G401.6 (cell line): ENCODE data around the gene CCNI.
"Not testable (repeated sequence)": the region's sequence is repeated elsewhere in the genome, so short reads cannot be mapped to it uniquely, and the experiment has no call there.

Source experiments
- FAIRE-seq: peaks from 2 replicates; lab custom pipeline; 2012; peaks lifted over from hg19 to GRCh38; lab: Jason Lieb, UNC

CCNI gene

DNA sequence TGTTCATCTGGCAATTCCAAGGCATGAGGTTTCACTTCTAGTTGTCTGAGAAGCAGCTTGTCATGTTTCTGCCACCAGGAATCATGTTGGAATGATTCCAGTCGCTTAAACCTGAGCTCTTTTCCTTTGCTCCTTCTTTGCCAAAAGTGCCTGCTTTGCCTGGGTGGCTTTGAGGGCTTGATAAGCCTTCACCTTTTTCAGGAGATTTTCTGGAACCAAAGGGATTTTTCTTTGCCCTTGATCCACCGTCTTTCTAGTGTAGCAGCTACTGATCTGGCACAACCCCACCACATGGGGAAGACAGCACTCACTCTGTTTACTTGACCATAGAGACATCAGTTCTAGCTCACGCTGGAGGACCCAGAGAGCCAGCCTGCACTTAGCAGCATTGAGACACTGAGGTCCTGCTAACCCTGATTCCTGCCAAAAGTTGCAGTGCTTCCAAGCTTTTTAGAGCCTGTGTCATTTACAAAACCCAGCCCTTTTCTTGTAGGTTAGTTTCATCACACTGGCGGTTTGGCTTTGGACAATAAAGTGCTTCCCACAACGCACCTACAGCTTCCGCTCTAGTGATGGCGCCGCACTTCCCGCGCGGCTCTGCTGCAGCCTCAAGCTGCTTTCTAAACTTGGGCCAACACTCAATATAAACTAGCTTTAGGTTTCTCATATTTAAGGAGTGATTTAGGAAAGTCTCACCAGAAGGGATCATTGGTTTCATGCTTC lies 7.3 kb upstream of the CCNI start:
- no peak for FAIRE-seq

DNA sequence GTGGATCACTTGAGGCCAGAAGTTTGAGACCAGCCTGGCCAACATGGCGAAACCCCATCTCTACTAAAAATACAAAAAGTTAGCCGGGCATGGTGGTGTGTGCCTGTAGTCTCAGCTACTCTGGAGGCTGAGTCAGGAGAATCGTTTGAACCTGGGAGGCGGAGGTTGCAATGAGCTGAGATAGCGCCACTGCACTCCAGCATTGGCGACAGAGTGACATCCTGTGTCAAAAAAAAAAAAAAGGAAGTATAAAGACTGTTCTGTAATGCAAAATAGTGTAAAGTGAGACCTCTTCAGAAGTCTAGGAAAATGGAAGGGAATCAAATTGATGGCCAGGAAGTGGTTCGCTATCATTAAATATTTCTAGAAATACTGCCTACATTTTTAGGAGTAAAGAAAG lies 5.0 kb upstream of the CCNI start:
- not testable (repeated sequence) for FAIRE-seq

DNA sequence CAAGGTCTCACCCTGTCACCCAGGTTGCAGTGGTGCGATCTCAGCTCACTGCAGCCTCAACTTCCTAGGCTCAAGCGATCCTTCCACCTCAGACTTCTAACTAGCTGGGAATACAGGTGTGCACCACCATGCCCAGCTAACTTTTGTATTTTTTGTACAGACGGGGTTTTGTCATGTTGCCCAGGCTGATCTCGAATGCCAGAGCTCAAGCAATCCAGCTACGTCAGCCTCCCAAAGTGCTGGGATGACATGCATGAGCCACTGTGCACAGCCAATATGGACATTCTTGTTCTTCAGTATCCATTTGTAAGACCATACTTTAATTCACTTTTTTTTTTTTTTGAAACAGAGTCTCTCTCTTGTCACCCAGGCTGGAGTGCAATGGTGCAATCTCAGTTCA lies 3.5 kb upstream of the CCNI start:
- no peak for FAIRE-seq

DNA sequence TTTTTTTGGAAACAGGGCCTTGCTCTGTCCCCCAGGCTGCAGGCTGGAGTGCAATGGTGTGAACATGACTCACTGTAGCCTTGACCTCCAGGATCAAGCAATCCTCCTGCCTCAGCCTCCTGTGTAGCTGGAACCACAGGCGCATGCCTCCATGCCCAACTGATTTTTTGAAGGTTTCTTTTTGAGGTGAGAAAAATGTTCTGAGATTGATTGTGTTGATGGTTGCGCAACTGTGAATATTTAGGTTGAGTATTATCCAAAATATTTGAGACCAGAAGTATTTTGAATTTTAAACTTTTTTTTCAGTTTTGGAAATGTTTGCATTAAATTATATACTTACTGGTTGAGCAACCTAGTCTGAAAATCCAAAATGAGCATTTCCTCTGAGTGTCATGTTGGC lies 2.6 kb upstream of the CCNI start:
- no peak for FAIRE-seq

DNA sequence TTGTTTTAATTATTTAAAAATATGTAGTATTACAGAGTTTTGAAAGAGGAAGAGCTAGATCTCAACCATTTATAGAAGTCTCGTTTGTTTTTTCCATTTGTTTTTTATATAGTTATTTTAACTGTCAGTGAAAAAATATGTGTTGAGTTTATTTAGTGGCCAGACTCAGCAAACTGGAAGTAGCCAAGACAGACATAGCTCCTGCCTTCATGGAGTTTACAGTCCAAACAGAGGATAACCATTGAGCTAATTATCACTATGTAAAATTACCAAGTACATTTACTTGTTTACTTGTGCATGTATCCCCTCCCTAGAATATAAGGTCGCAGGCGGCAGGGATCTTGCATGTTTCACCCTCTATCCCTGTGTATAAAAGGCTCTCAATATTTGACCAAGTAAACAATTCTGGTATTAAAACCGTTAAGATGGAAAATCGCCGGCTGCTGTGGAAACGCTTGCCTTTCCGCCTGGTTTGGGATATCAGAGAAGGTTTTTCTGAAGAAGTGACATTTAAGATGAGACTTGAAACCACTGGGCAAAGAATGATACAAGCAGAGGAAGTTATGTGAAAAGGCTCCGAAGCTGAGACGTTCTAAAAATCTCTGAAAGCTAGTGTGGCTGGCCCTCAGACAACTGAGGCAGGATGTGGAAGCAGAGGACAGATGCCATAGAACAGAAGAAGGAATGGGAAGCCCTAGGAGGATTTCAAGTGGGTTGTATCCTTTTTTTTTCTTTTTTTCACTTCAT lies 1.3 kb upstream of the CCNI start:
- no peak for FAIRE-seq

DNA sequence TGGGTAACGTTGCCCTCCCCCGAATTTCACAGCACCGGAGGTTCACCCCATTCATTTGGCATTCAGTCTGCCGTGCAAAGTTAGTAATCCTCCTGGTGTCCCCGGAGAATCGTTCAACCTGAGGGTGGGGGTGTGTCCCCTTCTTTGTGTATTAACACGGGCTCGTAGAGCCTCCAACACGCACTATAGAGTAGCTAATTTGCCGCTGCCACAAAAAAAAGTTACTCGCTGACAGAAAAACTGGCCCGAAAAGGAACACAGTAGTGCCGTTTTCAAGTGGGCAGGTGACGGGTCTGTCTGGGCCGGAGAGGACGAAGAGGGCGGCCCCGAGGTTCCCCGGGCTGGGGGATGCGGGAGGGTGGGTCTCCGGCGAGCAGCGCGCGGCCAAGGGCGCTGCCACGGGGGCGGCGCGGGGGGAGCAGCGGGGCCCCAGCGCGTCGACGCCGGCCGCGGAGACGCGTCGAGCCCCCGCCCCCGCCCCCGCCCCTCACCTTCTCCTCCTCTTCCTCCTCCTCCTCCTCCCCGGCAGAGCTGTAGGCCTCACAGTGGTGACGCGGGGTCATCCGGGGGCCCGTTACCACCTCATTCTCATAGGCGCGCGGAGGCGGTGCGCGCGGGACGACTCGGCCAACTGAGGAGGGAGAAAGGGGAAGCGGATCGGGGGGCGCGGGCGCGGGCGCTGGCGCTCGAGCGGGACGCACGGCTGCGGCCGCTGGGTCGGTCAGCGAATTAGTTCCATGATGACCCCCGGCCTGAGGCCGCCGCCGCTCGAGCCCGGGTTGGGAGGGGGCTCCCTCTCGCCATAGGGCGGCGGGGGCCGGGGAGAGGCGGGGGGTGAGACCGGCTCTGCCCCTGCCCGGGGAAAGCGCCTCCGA lies 571 bp downstream of the CCNI start:
- no peak for FAIRE-seq

DNA sequence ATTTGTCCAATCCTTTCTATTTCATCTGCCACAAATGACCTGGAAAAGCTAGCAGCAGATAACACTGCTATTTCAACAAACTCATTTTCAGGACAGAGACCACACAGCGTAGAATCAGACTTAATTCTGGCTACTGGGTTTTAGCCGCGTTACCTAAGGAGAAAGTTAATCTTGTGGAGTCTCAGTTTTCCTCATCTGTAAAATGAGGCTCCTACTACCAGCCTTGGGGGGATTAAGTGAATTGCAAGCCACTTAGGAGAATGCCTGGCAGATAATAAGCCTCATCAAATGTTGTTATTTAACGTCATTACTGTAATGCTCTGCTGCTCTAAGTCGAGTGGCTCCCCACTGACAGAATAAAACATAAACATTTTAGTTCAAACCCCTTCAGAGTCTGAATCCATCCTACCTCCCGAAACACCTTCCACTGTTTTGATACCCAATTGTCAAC lies 1.4 kb downstream of the CCNI start:
- no peak for FAIRE-seq

DNA sequence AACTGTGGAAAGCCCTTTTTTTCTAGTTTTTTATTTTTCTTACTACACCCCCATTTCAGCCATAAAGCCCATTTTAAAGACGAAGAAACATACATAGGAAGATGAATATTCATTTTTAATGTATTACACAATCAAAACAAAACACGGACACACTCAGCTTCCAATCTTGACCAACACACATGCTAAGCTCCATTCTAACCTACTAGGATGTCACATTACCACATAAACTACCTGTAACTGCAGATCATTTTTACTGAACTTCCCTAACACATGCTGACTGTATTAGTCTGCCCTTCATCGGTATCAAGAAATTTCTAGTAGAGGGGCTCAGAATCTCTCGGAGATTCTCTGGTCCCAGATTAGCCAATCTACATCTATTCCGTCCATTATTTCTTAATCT lies 1.8 kb downstream of the CCNI start:
- FAIRE-seq = no peak

DNA sequence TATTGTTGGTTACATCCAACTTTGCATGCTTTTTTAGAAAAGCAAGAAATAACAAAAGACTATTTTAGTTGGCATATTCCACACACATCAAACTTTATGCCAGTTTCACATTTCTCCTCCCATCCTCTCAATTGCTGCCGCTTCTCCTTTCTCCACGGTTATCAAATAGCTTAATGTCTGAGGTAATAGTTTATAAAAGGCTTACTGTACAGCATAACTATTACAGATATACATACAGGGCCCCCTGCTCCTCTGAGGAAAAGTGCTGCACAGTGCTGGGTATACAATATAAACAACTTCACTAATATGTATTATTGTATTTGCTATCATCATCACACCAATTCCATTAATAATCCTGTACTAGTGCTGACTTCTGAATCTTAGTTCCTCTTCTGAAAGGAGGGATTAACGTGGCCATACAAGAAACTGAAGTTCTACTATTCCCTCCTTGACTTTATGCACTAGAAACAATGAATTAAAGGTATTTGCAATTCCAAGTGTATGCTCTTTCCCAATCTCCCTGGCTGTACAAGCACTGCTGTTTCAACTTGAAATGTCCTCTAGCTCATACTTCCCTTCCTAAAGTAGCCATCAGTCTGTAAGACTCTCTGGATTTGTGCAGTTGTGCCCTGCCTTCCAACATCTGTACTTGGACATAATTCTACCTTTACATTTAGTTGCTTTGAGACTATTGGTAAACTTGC lies 2.5 kb downstream of the CCNI start:
- FAIRE-seq = no peak

DNA sequence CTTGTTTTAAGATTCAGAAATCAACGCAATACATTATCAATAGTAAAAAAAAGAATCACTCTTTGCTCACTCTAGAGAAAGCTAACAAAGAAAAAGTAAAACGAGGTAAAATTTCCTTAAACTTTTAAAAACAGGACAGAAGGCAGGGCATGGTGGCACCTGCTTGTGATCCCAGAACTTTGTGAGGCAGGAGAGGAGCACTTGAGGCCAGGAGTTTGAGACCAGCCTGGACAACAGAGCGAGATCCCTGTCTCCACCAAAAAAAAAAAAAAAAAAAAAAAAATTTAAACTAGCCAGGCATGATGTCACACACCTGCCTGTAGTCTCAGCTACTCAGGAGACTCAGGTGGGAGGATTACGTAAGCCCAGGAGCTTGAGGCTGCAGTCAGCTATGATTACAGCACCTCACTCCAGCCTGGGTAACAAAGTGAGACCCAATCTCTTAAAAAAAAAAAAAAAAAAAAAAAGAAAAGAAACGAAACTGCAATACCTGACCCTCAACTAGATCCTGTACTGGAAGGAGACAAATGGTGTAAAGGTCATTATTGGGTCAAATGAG lies 3.5 kb downstream of the CCNI start:
- FAIRE-seq = no peak

DNA sequence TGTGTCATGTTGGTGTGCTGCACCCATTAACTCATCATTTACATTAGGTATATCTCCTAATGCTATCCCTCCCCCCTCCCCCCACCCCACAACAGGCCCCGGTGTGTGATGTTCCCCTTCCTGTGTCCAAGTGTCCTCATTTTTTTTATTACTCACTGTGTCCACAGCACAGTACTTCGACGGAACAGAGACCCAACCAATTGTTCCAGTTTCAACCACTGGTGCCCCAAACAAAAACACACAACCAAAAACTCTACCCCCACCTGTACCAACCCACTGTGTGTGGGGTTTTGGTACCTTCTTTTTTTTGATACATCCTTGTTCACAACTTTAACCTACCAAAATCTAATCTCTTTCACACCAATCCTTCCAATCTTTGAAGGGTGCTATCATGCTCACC lies 6.3 kb downstream of the CCNI start:
- FAIRE-seq = not testable (repeated sequence)

DNA sequence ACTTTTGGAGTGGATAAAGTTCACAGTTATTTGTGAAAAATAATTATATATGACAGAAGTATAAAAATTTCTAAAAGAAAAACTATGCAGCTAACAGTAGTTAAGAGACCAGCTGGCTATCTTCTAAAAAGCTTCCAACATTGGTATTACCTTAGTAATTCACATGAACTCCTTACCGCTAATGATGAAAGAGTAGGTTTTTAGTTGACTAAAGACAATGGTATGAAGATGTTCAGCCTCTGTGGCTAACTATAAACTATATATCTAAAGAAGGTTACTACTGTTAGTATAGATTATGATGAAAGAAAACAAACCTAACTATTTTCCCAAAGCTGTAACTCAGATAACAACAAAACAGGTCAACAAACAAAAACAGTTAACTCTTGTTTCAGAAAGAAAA lies 10.4 kb downstream of the CCNI start:
- peak; percentile 40 for FAIRE-seq

DNA sequence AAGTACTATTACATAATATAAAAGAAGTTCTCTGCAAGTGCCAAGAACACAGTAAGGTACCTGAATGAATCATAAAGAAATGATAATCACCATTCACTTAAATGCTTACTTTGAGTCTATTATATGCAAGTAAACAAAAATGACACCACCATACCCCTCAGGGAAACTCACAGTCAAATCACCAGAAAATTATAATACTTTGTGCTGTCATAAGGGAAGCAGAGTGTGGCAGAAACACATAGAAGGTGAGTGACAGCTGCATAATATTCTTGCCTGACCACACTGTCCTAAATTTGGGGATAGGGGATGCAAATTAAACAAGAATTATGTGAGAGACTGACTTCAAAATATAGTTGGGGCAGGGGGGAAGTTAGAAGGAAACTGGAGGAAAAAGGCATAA lies 12.9 kb downstream of the CCNI start:
- FAIRE-seq = no peak

DNA sequence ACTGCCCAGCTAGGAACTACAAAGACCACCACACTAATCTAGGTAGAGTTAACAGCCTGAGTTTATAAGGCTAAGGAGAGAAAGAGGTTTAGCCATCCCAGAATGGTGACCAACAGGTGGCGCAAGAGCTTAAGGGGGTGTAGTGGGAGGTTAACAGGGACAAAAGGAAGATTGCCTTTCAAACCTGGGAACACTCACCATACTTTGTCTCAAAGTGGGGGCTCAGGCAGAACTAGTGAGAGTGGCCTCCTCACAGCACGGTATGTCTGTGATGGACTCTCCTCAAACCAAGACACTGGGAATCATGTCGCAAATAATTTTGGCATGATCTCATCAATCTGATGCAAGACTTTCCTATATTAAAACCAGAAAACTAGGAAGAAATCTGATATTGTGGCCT lies 23.4 kb downstream of the CCNI start:
- no peak for FAIRE-seq

DNA sequence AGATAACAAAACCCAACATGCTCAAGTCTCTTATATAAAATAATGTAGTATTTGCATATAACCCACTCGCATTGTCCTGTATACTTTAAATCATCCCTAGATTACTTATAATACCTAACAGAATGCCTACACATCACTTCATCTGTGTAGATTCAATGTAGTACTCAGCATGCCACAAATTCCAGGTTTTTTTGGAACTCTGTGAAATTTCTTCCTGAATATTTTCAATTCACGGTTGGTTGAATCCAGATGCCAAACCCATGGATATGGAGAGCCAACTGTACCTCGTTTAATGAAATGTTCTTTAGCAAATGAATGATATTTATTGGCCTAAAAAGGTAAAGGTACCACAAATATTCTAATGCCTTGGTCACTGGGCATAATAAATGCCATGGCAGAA lies 24.8 kb downstream of the CCNI start:
- no peak for FAIRE-seq

DNA sequence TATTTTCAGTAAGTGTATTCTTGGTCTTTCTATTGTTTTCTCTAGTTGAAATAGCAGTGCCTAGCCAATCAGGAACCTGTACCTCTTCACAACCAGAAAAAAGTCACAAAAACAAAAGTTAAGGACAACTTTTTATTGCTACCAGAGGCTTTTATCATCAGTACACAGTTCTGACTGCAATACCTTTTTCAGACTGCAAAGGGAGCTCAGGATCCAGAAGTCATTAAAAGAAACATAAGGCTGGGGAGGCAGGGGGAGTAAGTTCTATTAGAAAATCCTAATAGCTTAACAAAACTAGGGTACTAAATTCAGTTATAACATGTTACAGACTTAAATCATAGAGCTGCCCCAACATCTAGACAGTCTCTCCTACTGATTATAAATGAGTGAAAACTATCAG lies 28.8 kb downstream of the CCNI start:
- FAIRE-seq = peak; percentile 75

DNA sequence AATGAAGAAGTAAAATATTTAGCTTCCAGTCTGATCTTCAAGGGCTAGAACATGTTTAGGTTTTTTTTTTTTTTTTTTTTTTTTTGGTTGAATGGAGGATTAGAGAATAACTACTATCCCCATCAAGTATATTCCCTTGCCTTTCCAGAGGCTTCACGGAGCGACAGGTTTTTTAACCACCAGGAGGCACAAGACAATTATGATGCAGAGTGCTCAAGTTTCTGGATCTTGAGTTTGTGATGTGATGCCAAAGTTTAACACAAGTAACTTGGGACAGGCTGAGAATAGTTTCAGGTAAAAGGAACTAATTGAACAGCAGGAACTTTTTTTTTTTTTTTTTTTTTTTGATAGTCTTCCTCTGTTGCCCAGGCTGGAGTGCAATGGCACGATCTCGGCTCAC lies 30.3 kb downstream of the CCNI start:
- no peak for FAIRE-seq

DNA sequence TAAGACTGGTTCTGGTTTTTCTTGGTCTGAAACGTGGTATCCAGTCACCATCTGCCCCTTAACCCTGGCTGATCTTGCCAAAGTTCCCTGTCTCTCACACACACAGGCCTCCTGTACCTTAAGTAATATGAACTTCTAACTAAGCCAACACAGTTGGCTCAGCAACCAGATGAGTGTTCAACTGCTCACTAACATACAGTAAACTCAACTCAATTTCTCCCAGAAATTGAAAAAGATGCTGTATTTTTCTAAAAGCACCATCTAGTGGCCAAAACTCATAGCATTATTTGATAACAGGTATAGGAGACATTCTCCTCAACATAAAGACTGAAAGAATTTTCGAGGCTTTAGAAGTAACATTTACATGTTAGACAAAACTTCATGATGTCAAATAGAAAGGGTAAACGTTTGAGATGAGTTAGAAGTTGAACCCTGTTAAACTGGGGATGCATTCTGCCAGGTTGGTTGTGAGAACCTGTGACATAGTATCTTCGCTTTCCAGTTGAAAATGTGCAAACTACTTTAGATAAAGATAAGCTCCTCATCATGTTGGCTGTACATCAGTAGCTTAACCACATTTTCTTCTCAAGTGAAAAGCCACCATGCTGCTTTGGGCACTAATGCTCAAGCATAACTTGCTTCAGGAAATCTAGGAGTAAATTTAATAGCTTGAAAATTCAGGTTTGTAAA lies 31.2 kb downstream of the CCNI start:
- peak; percentile 90 for FAIRE-seq

DNA sequence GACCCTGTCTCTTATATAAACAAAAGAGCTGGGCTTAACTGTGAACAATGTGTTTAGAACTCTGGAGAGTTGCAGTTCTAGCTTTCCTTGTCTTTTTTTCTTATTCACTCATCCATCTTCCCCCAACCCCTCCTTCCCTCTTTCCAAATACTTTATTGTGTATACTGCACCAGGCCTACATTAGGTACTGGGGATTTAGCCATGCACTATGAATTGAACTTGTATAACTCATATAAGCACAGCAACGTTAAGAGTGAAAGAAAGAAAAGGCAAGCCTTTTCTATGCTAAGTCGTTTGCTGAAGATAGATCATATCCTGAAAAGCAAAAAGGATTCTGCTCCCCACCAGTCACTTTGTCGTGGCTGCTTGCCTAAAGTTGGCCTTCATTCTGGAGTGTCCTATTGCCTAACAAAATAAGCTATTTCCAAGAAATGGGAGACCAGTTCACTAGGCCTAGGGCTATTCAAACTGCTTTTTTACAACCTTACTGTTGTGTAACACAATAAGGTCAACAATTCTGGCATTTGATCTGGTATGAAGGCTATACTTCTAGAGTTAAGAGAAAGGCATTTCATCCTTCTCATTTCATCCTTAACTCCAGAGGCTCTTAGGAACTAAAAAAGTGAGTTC lies 32.2 kb downstream of the CCNI start:
- FAIRE-seq = no peak

DNA sequence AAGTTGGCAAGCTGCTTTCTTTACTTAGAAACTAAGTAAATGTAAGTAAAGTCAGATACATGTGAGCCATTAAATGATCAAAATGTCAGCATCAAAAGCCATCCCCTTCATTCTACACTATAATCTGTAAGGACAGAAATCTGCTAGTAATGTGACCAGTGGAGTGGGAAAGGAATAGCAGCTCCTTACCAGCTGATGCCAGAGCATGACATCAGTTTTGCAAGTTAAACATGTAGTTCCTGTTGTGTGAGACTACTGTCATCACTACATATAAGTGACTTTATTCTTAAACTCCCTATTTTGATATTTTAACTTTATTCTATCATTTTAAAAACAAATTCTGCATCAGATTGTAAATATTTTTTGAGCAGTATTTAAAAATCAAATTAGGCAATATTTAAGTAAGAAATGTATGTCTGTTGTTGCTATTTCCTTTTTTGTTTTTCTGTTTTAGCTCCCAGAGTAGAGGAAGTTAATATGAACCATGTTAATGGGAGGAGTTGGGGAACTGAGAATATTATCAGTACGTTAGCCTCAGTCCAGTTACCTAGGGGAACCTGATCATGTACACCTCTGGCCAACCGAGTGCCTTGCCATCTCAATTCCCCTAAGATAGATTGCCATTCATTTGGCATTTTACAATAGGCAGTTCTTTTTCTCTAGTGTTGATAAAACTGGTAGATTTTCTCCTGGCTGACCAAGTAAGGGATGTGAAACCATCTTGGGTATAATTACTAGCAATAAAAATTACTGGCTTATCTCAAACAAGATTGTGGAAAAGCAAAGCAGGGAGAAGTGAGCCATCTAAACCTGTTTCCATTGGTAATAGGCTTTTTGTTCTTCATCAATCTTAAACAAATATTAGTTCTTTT lies 34.7 kb downstream of the CCNI start:
- no peak for FAIRE-seq
